GM12801 (cell line): Measurements from ENCODE around the gene UGT1A9.

ENCODE experiments used
- TF ChIP-seq, protein P1 (sequence below): IDR thresholded peaks from one replicate; pipeline ENCODE4 v1.5.1; 2011; ENCODE audit warnings: control low read depth; ENCODE audit not compliant: insufficient read length; ENCODE audit errors: extremely low read depth

UGT1A9 gene

GRCh38 chr2:233773854-233774253 is 102.2 kb downstream of the UGT1A9 start:
- TF ChIP-seq, protein P1, sequence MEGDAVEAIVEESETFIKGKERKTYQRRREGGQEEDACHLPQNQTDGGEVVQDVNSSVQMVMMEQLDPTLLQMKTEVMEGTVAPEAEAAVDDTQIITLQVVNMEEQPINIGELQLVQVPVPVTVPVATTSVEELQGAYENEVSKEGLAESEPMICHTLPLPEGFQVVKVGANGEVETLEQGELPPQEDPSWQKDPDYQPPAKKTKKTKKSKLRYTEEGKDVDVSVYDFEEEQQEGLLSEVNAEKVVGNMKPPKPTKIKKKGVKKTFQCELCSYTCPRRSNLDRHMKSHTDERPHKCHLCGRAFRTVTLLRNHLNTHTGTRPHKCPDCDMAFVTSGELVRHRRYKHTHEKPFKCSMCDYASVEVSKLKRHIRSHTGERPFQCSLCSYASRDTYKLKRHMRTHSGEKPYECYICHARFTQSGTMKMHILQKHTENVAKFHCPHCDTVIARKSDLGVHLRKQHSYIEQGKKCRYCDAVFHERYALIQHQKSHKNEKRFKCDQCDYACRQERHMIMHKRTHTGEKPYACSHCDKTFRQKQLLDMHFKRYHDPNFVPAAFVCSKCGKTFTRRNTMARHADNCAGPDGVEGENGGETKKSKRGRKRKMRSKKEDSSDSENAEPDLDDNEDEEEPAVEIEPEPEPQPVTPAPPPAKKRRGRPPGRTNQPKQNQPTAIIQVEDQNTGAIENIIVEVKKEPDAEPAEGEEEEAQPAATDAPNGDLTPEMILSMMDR = no peak

- TF ChIP-seq, protein P1 = no peak
Observed at GRCh38 chr2:233775414-233775813, 103.7 kb downstream of the UGT1A9 start.

DNA sequence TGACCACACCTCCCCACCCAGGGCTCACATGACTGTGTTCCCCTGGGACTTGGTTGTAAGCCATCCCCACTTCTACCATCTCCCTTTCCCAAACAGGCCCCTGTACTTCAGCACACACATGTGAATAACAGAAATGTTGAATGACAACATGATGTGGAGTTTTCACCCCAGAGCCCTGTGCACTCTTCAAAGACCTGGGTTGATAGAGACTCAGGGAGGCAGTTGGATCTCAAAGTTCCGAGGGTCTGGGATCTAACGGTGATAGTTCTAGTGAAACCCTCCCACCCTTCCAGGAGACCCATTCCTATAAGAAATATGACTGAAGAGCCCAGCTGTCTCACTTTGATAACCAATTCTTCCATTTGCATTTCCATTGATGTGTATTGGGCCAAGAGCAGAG is 106.3 kb downstream of the UGT1A9 start, which contains the start of gene MROH2A:
MROH2A (plus strand) TSS at position 301 of the 400 bp plus-strand sequence. CDS start 1,029 bp downstream, outside the sequence.
- TF ChIP-seq, protein P1 = no peak

GRCh38 chr2:233779722-233780121 is 108.0 kb downstream of the UGT1A9 start:
- TF ChIP-seq, protein P1 = no peak

GRCh38 chr2:233780771-233781170 is 109.1 kb downstream of the UGT1A9 start:
- TF ChIP-seq, protein P1 = no peak

GRCh38 chr2:233789554-233789953 is 117.9 kb downstream of the UGT1A9 start:
- TF ChIP-seq, protein P1 = no peak

GRCh38 chr2:233791151-233791882 is 119.6 kb downstream of the UGT1A9 start:
- TF ChIP-seq, protein P1 = no peak
